Right forelimb (tissue), 1 donor: ENCODE data around the gene MSL1.
A peak's percentile ranks its signal among the peaks of the same experiment; 100 is the strongest.

Experiments used
- DNase-seq: peaks from one replicate; pipeline ENCODE4 v3.0.0-alpha.2; 2018

The MSL1 gene

DNA sequence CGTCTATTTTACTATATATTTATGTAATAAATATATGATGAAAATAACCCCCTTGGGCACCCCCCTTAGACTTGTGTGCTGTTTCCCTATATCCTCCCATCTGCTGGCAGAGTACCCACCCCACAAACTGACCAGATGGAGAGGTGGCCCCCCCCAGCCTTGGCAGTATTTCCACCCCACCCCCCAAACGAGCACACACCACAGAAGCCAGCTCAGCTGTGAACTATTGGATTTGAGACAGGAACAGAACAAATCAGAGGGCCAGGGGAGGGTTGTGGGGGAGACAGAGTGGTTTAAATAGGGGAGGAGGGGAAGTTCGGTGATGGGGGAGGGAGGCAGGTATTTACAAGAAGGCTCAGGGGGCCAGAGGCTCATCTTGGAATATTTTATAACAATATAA, 29.2 kb upstream of the MSL1 start:
- DNase-seq = no peak

DNA sequence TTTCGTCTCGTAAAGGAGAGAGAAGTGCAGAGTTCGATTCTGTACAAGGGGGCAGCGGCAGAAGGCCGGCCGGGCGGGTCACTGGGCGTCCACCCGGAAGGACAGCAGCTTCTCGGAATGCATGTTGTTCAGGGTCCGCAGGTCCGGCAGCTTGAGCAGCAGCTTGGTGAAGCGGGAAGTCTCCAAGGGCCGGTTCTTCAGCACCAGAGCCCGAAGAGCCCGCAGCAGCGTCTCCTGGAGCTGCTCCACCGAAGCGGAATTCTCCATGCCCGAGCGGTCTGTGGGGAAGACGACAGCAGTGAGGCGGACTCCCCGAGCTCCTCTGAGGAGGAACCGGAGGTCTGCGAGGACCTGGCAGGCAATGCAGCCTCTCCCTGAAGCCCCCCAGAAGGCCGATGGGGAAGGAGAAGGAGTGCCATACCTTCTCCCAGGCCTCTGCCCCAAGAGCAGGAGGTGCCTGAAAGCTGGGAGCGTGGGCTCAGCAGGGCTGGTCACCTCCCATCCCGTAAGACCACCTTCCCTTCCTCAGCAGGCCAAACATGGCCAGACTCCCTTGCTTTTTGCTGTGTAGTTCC, 28.7 kb upstream of the MSL1 start:
- no peak for DNase-seq

- DNase-seq = no peak
These were observed 28.1 kb upstream of the MSL1 start for GRCh38 chr17:40093580-40094201.

- no peak for DNase-seq
These were observed 26.9 kb upstream of the MSL1 start for GRCh38 chr17:40094874-40095273.

DNA sequence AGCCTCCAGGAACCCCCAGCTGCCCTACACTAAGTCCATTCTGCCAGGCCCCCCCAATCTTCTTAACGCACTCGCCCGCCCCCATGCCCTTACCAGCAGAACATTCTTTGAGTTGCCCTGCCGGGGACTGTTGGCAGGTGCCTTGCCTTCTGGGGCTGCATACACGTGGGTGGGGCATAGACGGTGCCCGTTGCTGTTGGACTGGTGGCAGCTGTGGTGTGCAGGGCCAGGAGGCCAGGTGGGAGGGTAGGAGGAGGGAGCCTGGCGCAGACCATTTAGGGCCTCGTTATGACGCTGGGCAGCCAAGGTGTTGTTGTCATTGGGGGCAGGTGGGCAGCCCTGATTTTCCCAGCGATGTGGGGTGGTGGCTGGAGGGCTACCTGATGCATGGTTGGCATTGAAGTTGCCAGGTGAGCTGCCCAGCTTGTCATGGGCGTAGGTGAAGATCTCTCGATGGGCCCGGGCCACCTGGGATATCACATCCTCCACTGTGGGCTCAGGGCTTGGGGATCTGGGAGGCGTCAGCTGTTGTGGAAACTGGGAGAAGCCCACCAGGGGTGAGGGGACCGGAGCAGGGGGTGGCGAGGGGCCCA, 26.3 kb upstream of the MSL1 start:
- DNase-seq = no peak

- DNase-seq = no peak
These were observed 25.6 kb upstream of the MSL1 start for GRCh38 chr17:40095944-40096791.

GRCh38 chr17:40097087-40097486, 24.7 kb upstream of the MSL1 start:
- no peak for DNase-seq

GRCh38 chr17:40097931-40098845, 23.6 kb upstream of the MSL1 start:
- DNase-seq = no peak

- peak; percentile 94 for DNase-seq
These were observed 22.7 kb upstream of the MSL1 start for GRCh38 chr17:40098846-40099618.

DNA sequence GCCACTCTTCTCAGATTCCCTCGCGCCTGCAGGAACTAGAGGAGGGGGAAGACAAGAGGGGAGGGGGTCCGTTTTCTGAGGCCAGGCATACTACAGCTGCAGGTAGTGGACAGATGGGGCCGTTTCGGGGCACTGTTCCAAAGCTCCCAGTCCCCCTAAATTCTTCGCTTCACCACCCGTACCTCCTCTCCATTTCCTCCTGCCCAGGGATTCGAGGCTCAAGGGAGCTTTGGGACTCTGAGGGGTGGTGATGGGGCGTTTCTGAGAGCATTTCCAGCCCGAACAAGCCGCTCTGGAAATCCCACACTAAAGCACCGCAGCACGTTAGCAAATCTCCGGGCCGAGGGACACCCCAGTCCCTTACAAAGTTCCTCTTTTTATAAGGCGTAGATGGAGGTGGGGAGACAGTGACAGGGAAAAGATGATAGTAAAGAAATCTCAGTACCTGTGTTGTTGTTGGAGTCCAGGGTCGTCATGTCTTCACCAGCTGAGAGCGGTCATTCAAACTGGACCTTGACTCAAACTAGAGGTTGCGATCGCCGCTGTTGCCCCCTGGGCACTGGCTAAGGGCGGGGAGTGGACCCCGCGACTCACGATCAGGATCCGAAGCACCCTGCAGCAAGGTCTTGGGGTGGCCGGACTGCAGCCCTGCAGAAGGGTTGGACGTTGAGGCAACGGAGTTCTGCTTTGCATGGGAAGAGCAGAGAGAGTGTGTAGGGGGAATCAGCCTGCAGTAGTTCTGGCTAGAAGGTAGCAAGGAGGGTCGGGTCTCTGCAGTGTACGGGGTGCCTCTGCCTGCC, 22.0 kb upstream of the MSL1 start:
- no peak for DNase-seq

GRCh38 chr17:40100419-40100668, 21.4 kb upstream of the MSL1 start, which contains the start of gene NR1D1:
Gene NR1D1, minus strand, starts transcription at chr17:40100589. Its CDS starts 495 bp downstream, at chr17:40100094.
- DNase-seq = no peak

DNA sequence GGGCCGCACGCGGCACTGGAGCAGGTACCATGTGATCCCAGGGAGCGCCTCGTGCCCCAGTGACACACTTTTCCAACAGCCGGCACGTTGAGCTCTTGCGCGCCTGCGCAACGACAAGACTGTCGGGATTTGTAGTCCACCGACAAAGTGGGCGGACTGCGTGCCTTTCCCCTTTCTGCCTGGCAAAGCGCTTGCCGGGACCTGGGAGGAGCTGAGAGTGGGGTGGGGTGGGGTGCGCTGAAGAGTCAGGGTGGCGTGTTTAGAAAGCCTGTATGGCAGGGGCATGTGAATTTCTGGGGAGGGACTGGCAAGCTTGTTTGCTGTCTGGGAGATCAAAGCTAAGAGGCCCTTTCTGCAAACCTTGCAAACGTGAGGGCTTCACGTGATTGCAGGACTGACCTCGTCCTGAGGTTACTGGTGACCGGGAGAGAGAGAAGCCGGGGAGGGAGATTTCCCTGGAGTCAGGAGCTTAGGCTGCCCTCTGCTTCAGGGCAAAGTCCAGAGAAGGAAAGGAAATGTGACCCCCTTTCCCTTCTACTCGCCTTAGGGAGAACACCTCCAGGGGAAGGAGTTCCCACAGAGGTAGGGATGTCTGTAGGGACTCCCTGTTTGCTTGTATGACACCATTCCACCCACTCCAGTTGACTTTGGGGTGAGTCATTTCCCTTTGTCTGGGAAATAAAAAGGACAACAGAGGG, 21.0 kb upstream of the MSL1 start:
- DNase-seq = peak; percentile 92

GRCh38 chr17:40101367-40102210, 20.2 kb upstream of the MSL1 start:
- DNase-seq = no peak

DNA sequence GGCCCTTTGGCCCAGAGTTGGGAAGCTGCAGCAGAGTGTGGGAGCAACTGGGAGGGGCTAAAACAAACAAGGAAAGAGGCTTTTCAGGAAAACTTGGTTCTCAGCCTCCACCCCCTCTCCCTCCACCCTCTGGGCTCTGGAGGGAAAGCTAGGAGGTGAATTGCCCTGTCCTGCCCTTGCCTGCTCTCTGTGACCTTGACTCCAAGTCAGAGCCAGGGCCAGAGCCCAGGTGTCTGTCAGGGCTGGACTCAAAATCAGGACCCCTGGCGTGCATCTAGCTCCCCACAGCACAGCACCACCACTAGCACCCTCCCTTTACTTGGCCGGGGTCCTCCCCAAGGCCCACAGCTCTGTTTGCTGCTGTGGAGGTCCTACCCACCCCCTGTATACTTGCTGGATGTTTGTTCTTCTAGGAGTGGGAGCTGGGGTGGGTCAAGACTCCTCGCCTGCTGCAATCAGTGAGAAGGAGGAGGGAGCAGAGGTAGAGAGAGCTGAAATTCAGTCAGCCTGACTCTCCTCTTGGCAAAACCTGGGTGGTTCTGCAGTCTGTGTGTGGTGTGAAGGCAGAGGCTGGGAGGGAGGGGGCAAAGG, 18.6 kb upstream of the MSL1 start:
- DNase-seq = no peak

DNA sequence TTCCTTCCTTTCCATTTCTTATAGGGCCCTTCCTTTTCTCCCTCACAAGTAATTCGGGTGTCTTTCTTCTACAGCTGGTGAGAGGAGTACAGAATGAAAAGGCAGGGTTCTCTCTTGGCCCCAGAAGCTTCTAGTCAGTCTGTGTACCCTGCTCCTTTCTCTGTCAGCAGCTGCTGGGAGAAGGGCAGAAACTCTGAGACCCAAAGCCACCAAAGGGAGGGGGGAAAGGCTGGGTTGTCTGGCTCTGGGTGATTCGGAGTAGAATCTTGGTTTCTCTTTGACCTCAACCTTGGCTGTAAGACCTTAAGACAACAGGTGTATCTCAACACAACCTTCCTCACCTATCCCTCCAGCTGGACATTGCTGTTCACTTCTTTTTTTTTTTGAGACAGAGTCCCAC, 18.1 kb upstream of the MSL1 start:
- DNase-seq = no peak

- DNase-seq = no peak
These were observed 16.9 kb upstream of the MSL1 start for GRCh38 chr17:40104594-40105486.

GRCh38 chr17:40105861-40106759, 15.7 kb upstream of the MSL1 start:
- DNase-seq = no peak
